ENCODE measurements around the gene DDR2. TPM values are rescaled to one million over a fixed set of nuclear protein-coding genes. Genes with fewer than 3 reads are reported as not detected.
A peak's percentile ranks its signal among the peaks of the same experiment; 100 is the strongest.

DDR2 gene
- total RNA-seq, 2 experiments from 2014 or later, result 0.21 to 0.23 TPM

GRCh38 chr1:162612606-162613400 lies 19.5 kb upstream of the DDR2 start:
- DNase-seq (no peak), ATAC-seq (no peak)
- POLR2A ChIA-PET, result no interaction called here
- no peaks in the 10 kb centered on the region for H3K4me1 Mint-ChIP-seq
- intact Hi-C loops (cut with DNase I, micrococcal nuclease), result no loop called here
- H3K27ac Mint-ChIP-seq, result no peak overlapping the region
- H3K36me3 Mint-ChIP-seq (ENCODE audit: low read depth), result peaks cover 15% of the 10 kb centered on the region
- no peaks in the 10 kb centered on the region for H3K27me3 Mint-ChIP-seq
- H3K9me3 Mint-ChIP-seq (ENCODE audit: low read depth), result peaks cover 13% of the 10 kb centered on the region
- CTCF ChIA-PET, result interaction anchor here (0.6 to 1.4 kb wide), 5 partner anchors 13 to 703 kb away, joined by 3 to 4 read pairs (median 4); no protein-coding TSS in a partner anchor
- H3K4me3 Mint-ChIP-seq, result no peak overlapping the region

- Mint-ChIP-seq H3K4me1 (no peaks in the 10 kb centered on the region), H3K4me3 (no peak overlapping the region), H3K9me3 (ENCODE audit: low read depth) (peaks cover 13% of the 10 kb centered on the region), H3K27ac (no peak overlapping the region), H3K27me3 (no peaks in the 10 kb centered on the region), H3K36me3 (ENCODE audit: low read depth) (peaks cover 12% of the 10 kb centered on the region)
- intact Hi-C loops (cut with DNase I, micrococcal nuclease), result no loop called here
- POLR2A ChIA-PET, result no interaction called here
- ATAC-seq, result no peak
- DNase-seq, result no peak
- CTCF ChIA-PET, result interaction anchor here (0.7 kb wide), 1 partner anchor 30 kb away, joined by 3 read pairs; no protein-coding TSS in a partner anchor
Measured at GRCh38 chr1:162616848-162617247, 15.4 kb upstream of the DDR2 start.

GRCh38 chr1:162617513-162617912 lies 14.8 kb upstream of the DDR2 start:
- CTCF ChIA-PET, result no interaction called here
- no peak for ATAC-seq
- intact Hi-C loops (cut with DNase I, micrococcal nuclease), result no loop called here

GRCh38 chr1:162619076-162619475 lies 13.2 kb upstream of the DDR2 start:
- POLR2A ChIA-PET, result no interaction called here
- Mint-ChIP-seq H3K4me3 (no peak overlapping the region), H3K27me3 (peaks cover 6% of the 10 kb centered on the region), H3K4me1 (no peaks in the 10 kb centered on the region), H3K9me3 (ENCODE audit: low read depth) (peaks cover 13% of the 10 kb centered on the region), H3K27ac (no peak overlapping the region), H3K36me3 (ENCODE audit: low read depth) (peaks cover 12% of the 10 kb centered on the region)
- ATAC-seq (no peak), DNase-seq (no peak)
- CTCF ChIA-PET, result interaction anchor here (0.8 kb wide), 1 partner anchor 126 kb away, joined by 3 read pairs; no protein-coding TSS in a partner anchor
- intact Hi-C loops (cut with DNase I, micrococcal nuclease), result no loop called here

More at GRCh38 chr1:162617513-162617912, 14.8 kb upstream of the DDR2 start:
- H3K27me3 Mint-ChIP-seq, result no peaks in the 10 kb centered on the region
- no peak overlapping the region for H3K4me3 Mint-ChIP-seq
- peaks cover 13% of the 10 kb centered on the region for H3K9me3 Mint-ChIP-seq (ENCODE audit: low read depth)
- POLR2A ChIA-PET, result no interaction called here
- DNase-seq, result no peak
- H3K36me3 Mint-ChIP-seq (ENCODE audit: low read depth), result peaks cover 12% of the 10 kb centered on the region
- no peak overlapping the region for H3K27ac Mint-ChIP-seq
- no peaks in the 10 kb centered on the region for H3K4me1 Mint-ChIP-seq

- Mint-ChIP-seq H3K9me3 (ENCODE audit: low read depth) (peaks cover 9% of the 10 kb centered on the region), H3K27ac (no peak overlapping the region), H3K4me3 (no peak overlapping the region), H3K4me1 (no peaks in the 10 kb centered on the region), H3K27me3 (peaks cover 10% of the 10 kb centered on the region), H3K36me3 (ENCODE audit: low read depth) (peaks cover 12% of the 10 kb centered on the region)
- no peak for ATAC-seq
- ChIA-PET POLR2A (no interaction called here), CTCF (no interaction called here)
- no peak for DNase-seq
- intact Hi-C loops (cut with DNase I, micrococcal nuclease), result no loop called here
Measured at GRCh38 chr1:162621256-162621655, 11.0 kb upstream of the DDR2 start.

- ATAC-seq, result no peak
- no peak for DNase-seq
- Mint-ChIP-seq H3K4me3 (no peak overlapping the region), H3K9me3 (ENCODE audit: low read depth) (no peaks in the 10 kb centered on the region), H3K27me3 (peaks cover 13% of the 10 kb centered on the region), H3K27ac (no peak overlapping the region), H3K36me3 (ENCODE audit: low read depth) (no peaks in the 10 kb centered on the region), H3K4me1 (peaks cover 2% of the 10 kb centered on the region)
- CTCF ChIA-PET, result interaction anchor here (0.6 to 1.9 kb wide), 2 partner anchors 12 to 250 kb away, joined by 3 to 4 read pairs; no protein-coding TSS in a partner anchor
- intact Hi-C loops (cut with DNase I, micrococcal nuclease), result loop anchor here in 1 of 2 experiments (5.0 kb wide), 2 partner anchors 268 to 568 kb away; no protein-coding TSS in a partner anchor
- POLR2A ChIA-PET, result no interaction called here
Measured at GRCh38 chr1:162625679-162626078, 6.6 kb upstream of the DDR2 start.

GRCh38 chr1:162626094-162626493 lies 6.2 kb upstream of the DDR2 start:
- POLR2A ChIA-PET, result no interaction called here
- intact Hi-C loops (cut with DNase I, micrococcal nuclease), result loop anchor here in 1 of 2 experiments (5.0 kb wide), 2 partner anchors 269 to 569 kb away; no protein-coding TSS in a partner anchor

GRCh38 chr1:162626761-162627160 lies 5.5 kb upstream of the DDR2 start:
- H3K27ac Mint-ChIP-seq, result no peak overlapping the region

More at GRCh38 chr1:162626094-162626493, 6.2 kb upstream of the DDR2 start:
- DNase-seq (no peak), ATAC-seq (no peak)
- CTCF ChIA-PET, result interaction anchor here (0.6 to 1.9 kb wide), 3 partner anchors 12 to 268 kb away, joined by 3 to 4 read pairs (median 4); no protein-coding TSS in a partner anchor
- no peaks in the 10 kb centered on the region for H3K9me3 Mint-ChIP-seq (ENCODE audit: low read depth)
- no peaks in the 10 kb centered on the region for H3K36me3 Mint-ChIP-seq (ENCODE audit: low read depth)
- peaks cover 2% of the 10 kb centered on the region for H3K4me1 Mint-ChIP-seq
- no peak overlapping the region for H3K27ac Mint-ChIP-seq
- H3K27me3 Mint-ChIP-seq, result peaks cover 15% of the 10 kb centered on the region
- H3K4me3 Mint-ChIP-seq, result no peak overlapping the region

GRCh38 chr1:162627662-162628296 lies 4.5 kb upstream of the DDR2 start:
- ChIA-PET POLR2A (no interaction called here), CTCF (interaction anchor here (1.4 kb wide), 1 partner anchor 10 kb away, joined by 3 read pairs; no protein-coding TSS in a partner anchor)
- H3K4me3 Mint-ChIP-seq, result no peak overlapping the region
- DNase-seq (no peak), ATAC-seq (peak; percentile 64)
- H3K9me3 Mint-ChIP-seq (ENCODE audit: low read depth), result no peaks in the 10 kb centered on the region
- H3K36me3 Mint-ChIP-seq (ENCODE audit: low read depth), result no peaks in the 10 kb centered on the region
- peaks cover 2% of the 10 kb centered on the region for H3K4me1 Mint-ChIP-seq
- H3K27me3 Mint-ChIP-seq, result peaks cover 15% of the 10 kb centered on the region
- intact Hi-C loops (cut with DNase I, micrococcal nuclease), result loop anchor here in 1 of 2 experiments (5.0 kb wide), 2 partner anchors 270 to 570 kb away; no protein-coding TSS in a partner anchor
- H3K27ac Mint-ChIP-seq, result no peak overlapping the region

More at GRCh38 chr1:162626761-162627160, 5.5 kb upstream of the DDR2 start:
- ATAC-seq (no peak), DNase-seq (no peak)
- H3K9me3 Mint-ChIP-seq (ENCODE audit: low read depth), result no peaks in the 10 kb centered on the region
- H3K4me1 Mint-ChIP-seq, result peaks cover 2% of the 10 kb centered on the region
- ChIA-PET CTCF (interaction anchor here (0.9 to 1.9 kb wide), 2 partner anchors 13 to 269 kb away, joined by 4 read pairs; no protein-coding TSS in a partner anchor), POLR2A (no interaction called here)
- H3K36me3 Mint-ChIP-seq (ENCODE audit: low read depth), result no peaks in the 10 kb centered on the region
- H3K4me3 Mint-ChIP-seq, result no peak overlapping the region
- H3K27me3 Mint-ChIP-seq, result peaks cover 15% of the 10 kb centered on the region
- intact Hi-C loops (cut with DNase I, micrococcal nuclease), result loop anchor here in 1 of 2 experiments (5.0 kb wide), 2 partner anchors 269 to 569 kb away; no protein-coding TSS in a partner anchor

GRCh38 chr1:162629077-162629627 lies 3.1 kb upstream of the DDR2 start:
- POLR2A ChIA-PET, result no interaction called here
- no peaks in the 10 kb centered on the region for H3K9me3 Mint-ChIP-seq (ENCODE audit: low read depth)
- intact Hi-C loops (cut with DNase I, micrococcal nuclease), result loop anchor here in 1 of 2 experiments (5.0 kb wide), 2 partner anchors 272 to 572 kb away; no protein-coding TSS in a partner anchor
- no peak overlapping the region for H3K27ac Mint-ChIP-seq
- H3K36me3 Mint-ChIP-seq (ENCODE audit: low read depth), result no peaks in the 10 kb centered on the region
- CTCF ChIA-PET, result interaction anchor here (1.4 kb wide), 1 partner anchor 8 kb away, joined by 3 read pairs; no protein-coding TSS in a partner anchor
- no peak overlapping the region for H3K4me3 Mint-ChIP-seq
- no peak for ATAC-seq
- peaks cover 9% of the 10 kb centered on the region for H3K27me3 Mint-ChIP-seq
- no peak for DNase-seq
- H3K4me1 Mint-ChIP-seq, result peaks cover 2% of the 10 kb centered on the region

- ATAC-seq, result no peak
- Mint-ChIP-seq H3K27me3 (peaks cover 9% of the 10 kb centered on the region), H3K9me3 (ENCODE audit: low read depth) (no peaks in the 10 kb centered on the region), H3K27ac (no peak overlapping the region), H3K4me3 (no peak overlapping the region), H3K36me3 (ENCODE audit: low read depth) (no peaks in the 10 kb centered on the region), H3K4me1 (peaks cover 2% of the 10 kb centered on the region)
- CTCF ChIA-PET, result interaction anchor here (0.8 kb wide), 1 partner anchor 15 kb away, joined by 3 read pairs; no protein-coding TSS in a partner anchor
- intact Hi-C loops (cut with DNase I, micrococcal nuclease), result loop anchor here in 1 of 2 experiments (5.0 kb wide), 2 partner anchors 272 to 572 kb away; no protein-coding TSS in a partner anchor
- DNase-seq, result no peak
- POLR2A ChIA-PET, result no interaction called here
Measured at GRCh38 chr1:162629651-162630050, 2.6 kb upstream of the DDR2 start.

Data from activated CD4-positive, alpha-beta T cell treated with anti-CD3 and anti-CD28 coated beads for 36 hours (primary cell).